CMK (cell line): ENCODE results near the gene EZH2.

ENCODE experiments used
- DNase-seq: peaks from one replicate; pipeline ENCODE4 v3.0.0-alpha.2; 2010; ENCODE audit warnings: low read depth

EZH2 gene

DNA sequence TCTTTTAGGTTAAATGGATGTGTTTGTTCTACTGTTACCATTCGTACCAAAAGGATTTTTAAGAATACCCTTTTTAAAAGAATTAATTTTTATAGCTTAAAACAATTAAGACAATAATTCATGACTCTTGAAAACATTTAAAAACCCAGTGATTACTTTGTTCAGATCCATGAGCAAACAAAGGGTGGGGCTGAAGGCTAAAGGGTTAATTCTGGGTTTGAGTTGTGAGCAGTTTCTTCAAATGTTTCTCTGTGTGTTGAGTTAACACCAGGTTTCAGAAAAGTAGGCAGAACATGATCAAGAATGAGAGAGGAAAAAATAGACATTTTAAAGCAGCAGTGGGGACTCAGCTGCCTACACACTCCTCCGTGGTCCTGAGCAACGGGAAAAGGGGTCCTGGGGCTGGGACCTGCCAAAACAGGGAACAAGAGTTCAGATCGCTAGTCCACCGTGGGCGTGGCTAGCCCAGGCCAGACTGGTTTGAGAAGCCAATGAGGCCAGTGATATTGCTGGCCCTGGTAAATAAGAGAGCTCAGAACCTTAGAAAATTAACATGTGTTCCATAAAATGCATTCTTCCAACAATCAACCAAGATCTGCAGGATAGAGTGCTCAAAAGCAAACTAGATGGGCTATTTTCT lies 14.9 kb upstream of the EZH2 start:
- DNase-seq = no peak

DNA sequence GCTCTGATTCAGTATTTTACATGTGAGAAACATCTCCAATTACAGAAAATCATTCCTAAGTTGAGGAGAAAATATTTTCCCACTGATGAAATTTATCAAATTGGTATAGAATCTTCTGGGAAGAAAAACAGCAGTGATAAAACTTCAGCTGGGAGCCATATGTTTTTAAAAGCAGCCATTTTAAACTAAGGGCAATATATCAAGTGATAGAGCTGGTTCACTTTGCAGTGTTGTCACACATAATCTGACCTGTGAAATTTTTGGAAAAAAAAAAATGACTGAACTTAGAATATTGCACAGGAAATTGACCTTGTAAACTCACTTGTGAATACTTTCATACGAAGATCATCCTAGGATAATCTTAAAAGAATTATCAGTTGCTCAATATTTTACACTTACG lies 10.5 kb upstream of the EZH2 start:
- no peak for DNase-seq

GRCh38 chr7:148893071-148893470 lies 9.0 kb upstream of the EZH2 start:
- DNase-seq = no peak

- DNase-seq = no peak
These were observed 4.2 kb upstream of the EZH2 start for GRCh38 chr7:148888300-148888699.

DNA sequence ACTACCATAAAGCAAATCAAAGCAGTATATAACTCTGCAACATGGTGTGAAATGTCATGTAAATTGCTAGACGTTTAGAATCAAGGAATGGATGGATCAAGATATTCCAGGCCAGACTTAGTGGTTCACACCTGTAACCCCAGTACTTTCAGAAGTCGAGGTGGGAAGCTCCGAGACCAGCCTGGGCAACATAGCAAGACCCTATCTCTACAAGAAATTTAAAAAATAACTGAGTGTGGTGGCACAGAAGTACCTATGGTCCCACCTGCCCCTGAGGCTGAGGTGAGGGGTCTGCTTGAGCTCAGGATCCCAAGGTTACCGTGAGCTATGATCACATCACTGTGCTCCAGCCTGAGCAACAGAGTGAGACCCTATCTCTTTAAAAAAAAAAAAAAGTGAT lies 2.8 kb upstream of the EZH2 start:
- no peak for DNase-seq

DNA sequence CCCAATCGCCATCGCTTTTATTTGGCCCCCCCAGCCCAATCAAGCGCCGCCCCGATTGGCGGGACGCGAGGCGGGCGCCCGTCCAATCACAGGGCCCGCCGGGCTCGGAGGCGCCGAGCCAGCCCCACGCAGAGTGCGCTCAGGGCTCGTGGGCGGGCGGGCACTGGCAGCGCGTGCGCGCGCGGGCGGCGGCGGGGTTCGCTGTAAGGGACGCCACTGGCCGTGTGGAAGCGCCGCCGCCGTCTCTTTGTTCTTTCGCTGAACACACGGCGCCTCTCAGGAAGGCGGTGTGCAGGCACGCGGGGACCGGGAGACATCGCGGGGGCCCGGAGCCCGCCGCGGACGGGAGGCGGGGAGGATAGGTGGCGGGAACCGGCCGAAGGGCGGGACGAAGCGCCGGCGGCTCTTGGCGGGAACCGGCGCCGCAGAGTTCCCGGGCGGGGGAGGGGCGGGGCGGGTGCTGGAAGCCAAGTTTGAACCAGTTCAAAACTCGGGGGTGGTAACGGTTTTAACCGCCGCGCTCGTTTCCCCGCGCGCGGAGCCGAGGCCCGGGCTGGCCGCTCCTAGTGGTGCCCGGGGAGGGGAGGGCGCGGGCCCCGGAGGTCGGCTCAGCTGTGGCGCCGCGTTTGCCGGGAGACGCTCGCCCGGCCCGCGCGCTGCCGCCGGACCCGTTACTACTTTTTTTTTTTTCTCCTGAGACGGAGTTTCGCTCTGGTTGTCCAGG lies 370 bp upstream of the EZH2 start:
- peak; percentile 45 for DNase-seq

DNA sequence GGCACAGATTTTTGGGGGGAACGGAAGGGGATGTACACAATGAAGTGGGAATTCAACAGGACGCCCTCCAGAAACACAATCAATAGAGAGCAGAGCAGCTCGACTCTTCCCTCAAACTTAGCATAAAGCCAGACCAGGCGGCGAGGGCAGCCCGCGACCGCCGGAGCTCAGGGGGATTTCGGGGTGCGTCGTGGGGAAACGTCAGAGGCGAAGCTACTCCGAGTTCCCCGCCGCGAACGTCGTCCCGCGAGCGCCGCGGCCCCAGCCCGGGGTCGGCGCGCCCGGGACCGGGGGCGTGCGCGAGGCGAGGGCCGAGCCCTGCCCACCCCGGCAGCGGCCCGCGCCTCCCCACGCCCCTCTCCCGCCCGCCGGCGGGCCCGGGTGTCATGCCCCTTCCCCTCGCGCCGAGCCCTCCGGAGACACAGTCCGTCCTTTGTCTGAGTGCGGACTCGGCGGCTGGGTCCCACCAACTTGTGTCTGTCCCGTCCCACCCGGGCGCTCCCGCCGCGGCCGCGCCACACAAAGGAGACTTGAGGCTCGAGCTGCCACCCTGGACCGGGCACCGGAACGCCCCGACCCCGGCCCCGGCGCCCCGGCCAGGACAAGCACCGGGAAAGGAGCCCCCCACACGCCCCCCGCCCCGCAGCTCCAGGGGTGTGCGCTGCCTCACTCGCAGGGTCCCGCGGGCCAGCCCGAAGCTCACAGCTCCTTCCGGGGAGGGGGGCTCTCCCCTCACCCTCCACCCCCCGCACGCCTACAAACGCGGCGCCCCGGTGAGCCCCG lies 634 bp downstream of the EZH2 start:
- no peak for DNase-seq

GRCh38 chr7:148882841-148883265 lies 1.2 kb downstream of the EZH2 start:
- DNase-seq = no peak

- DNase-seq = no peak
These were observed 1.9 kb downstream of the EZH2 start for GRCh38 chr7:148882192-148882591.

DNA sequence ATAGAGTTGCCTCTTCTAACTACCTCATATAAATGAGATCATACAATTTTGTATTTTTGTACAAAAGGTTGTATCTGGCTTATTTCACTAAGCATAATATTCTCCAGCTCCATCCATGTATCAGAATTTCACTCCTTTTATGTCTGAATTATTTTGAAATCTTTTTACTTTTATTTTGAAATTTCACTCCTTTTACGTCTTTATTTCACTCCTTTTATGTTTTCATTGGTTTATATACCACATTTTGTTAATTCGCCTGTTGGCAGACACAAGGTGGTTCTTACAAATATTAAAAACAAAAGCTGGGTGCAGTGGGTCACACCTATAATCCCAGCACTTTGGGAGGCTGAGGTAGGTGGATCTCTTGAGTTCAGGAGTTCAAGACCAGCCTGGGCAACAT lies 5.8 kb downstream of the EZH2 start:
- DNase-seq = no peak

DNA sequence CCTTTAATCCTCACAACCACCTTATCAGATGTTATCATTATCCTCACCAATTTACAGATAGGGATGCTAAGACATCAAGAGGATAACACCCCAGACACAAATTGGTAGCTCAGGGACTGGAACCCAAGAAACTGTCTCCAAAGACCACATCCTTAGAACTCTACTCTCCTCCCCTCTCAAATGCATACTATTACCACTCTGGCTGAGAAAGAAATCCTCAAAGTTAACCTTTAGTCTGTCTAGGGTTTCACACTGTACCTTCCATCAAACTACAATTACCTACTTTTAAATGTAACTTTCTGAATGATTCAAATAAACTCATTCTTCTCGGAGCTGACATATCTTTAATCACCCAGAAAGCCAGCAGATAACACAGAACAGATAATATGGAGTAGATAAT lies 6.6 kb downstream of the EZH2 start:
- no peak for DNase-seq

- no peak for DNase-seq
These were observed 11.9 kb downstream of the EZH2 start for GRCh38 chr7:148872188-148872587.

DNA sequence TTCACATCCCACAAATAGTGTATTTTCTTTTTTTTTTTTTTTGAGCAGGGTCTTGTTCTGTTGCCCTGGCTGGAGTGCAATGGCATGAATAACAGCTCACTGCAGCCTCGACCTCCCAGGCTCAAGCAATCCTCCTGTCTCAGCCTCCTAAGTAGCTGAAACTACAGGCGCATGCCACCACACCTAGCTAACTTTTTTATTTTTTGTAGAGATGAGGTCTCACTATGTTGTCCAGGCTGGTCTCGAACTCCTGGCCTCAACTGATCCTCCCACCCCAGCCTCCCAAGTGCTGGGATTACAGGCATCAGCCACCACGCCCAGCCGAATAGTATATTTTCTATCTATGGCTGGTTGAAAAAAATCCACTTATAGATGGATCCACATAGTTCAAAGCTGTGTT lies 12.5 kb downstream of the EZH2 start:
- no peak for DNase-seq

GRCh38 chr7:148871030-148871429 lies 13.1 kb downstream of the EZH2 start:
- no peak for DNase-seq

- DNase-seq = no peak
These were observed 15.8 kb downstream of the EZH2 start for GRCh38 chr7:148868378-148868674.

DNA sequence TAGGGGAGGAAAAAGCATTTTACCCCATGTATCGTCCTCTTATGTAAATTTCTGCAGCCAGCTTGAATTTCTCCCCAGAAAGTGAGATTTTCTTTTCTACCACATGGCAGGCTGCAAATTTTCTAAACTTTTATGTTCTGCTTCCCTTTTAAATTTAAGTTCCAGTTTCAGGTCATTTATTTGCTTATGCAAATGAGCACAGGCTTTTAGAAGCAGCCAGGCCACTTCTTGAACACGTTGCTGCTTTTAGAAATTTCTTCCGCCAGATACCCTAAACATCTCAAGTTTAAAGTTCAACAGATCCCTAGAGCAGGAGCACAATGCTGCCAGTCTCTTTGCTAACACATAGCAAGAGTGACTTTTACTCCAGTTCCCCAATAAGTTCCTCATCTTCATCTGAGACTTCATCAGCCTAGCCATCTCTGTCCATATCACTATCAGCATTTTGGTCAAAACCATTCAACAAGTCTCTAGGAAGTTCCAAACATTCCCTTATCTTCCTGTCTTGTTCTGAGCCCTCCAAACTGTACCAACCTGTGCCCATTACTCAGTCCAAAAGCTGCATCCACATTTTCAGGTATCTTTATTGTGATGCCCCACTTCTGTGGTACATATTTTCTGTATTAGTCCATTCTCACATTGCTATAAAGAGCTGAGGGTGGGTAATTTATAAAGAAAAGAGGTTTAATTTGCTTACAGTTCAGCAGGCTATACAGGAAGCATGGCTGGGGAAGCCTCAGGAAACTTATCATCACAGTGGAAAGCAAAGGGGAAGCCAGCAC lies 16.3 kb downstream of the EZH2 start:
- DNase-seq = no peak

- no peak for DNase-seq
These were observed 17.7 kb downstream of the EZH2 start for GRCh38 chr7:148866362-148866761.

DNA sequence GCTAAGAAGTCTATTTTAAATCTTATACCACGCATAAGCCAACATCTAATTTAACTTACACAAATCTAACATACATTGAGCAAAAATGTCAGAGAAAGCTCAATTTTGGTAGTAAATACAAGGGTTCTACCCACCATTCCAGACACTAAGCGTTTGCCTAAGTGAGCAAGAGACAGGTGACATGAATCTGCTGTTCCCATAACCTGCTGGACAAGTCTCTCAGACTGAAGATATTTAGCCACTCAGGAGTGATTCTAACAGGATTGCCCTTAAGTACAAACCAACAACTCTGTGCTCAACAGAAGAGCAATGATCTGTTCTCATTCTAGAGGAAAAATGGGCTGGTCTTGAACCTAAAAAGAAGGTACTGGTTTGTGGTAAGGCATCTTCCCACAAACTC lies 18.8 kb downstream of the EZH2 start:
- no peak for DNase-seq

GRCh38 chr7:148863324-148863723 lies 20.8 kb downstream of the EZH2 start:
- DNase-seq = no peak

DNA sequence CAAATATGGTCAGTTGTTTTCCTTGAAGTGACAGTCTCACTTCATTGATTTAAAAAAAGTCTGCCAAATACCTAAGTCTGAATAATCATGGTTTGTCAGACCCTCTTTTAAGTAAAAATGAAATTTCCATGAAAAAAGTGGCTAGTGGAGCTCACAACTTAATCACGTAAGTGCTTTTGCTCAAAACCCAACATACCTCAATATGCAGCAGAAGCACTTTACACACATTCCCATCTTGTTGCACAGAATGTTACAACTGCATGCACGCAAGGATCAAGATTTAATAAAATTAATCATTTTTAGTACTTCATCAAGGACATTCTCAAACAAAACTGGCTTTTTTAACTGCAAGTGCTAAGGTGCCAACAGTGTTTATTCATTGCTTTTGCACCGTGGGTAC lies 21.6 kb downstream of the EZH2 start:
- DNase-seq = no peak

GRCh38 chr7:148858489-148858888 lies 25.6 kb downstream of the EZH2 start:
- DNase-seq = no peak

GRCh38 chr7:148856891-148857290 lies 27.2 kb downstream of the EZH2 start:
- no peak for DNase-seq

GRCh38 chr7:148856578-148856881 lies 27.6 kb downstream of the EZH2 start:
- no peak for DNase-seq
